ENCODE results near the gene PNLIPRP2. TPM values are rescaled to one million over a fixed set of nuclear protein-coding genes. Genes with fewer than 3 reads are reported as not detected.

The PNLIPRP2 gene
- total RNA-seq, 1 experiment from 2014 or later = not detected

- Mint-ChIP-seq H3K9me3 (ENCODE audit: unreplicated experiment) (no peaks in the 10 kb centered on the region), H3K36me3 (ENCODE audit: insufficient read depth, unreplicated experiment) (peaks cover 5% of the 10 kb centered on the region), H3K4me1 (ENCODE audit: insufficient read depth, unreplicated experiment) (no peaks in the 10 kb centered on the region), H3K27ac (ENCODE audit: low read depth, unreplicated experiment) (no peak overlapping the region), H3K4me3 (ENCODE audit: unreplicated experiment) (no peak overlapping the region), H3K27me3 (ENCODE audit: insufficient read depth, unreplicated experiment) (no peaks in the 10 kb centered on the region)
- ChIA-PET POLR2A (no interaction called here), CTCF (interaction anchor here (1.0 to 2.9 kb wide), 6 partner anchors 9 to 106 kb away, joined by 4 to 26 read pairs (median 4); no protein-coding TSS in a partner anchor)
- no peak for DNase-seq (ENCODE audit: unreplicated experiment)
- no TSS peak for BruUV-seq (replicated peaks)
- intact Hi-C loops (cut with micrococcal nuclease) = no loop called here
- no peak for TF ChIP-seq CTCF (IDR thresholded peaks at IDR 0.05; ENCODE audit: unreplicated experiment)
These were observed 71.5 kb downstream of the PNLIPRP2 start for GRCh38 chr10:116692225-116692624.

GRCh38 chr10:116694243-116694926, 73.6 kb downstream of the PNLIPRP2 start:
- no peaks in the 10 kb centered on the region for H3K4me1 Mint-ChIP-seq (ENCODE audit: insufficient read depth, unreplicated experiment)
- H3K9me3 Mint-ChIP-seq (ENCODE audit: unreplicated experiment) = no peaks in the 10 kb centered on the region
- peaks cover 15% of the 10 kb centered on the region for H3K36me3 Mint-ChIP-seq (ENCODE audit: insufficient read depth, unreplicated experiment)
- intact Hi-C loops (cut with micrococcal nuclease) = no loop called here
- no peak overlapping the region for H3K4me3 Mint-ChIP-seq (ENCODE audit: unreplicated experiment)
- TF ChIP-seq CTCF (IDR thresholded peaks at IDR 0.05; ENCODE audit: unreplicated experiment) = no peak
- POLR2A ChIA-PET = interaction anchor here (0.8 kb wide), 1 partner anchor 94 kb away, joined by 4 read pairs; no protein-coding TSS in a partner anchor
- no peaks in the 10 kb centered on the region for H3K27me3 Mint-ChIP-seq (ENCODE audit: insufficient read depth, unreplicated experiment)
- CTCF ChIA-PET = interaction anchor here (0.9 to 1.1 kb wide), 2 partner anchors 11 to 94 kb away, joined by 3 to 8 read pairs; no protein-coding TSS in a partner anchor
- DNase-seq (ENCODE audit: unreplicated experiment) = no peak
- H3K27ac Mint-ChIP-seq (ENCODE audit: low read depth, unreplicated experiment) = no peak overlapping the region
- BruUV-seq (replicated peaks) = no TSS peak

Other genes with a start within 250 kb of the PNLIPRP2 start
- 7.6 and 9.5 TPM in 2 replicates for gene PNLIPRP3, start 193.1 kb upstream of the PNLIPRP2 start, total RNA-seq (2022)
- not detected in 2 replicates for gene PNLIP, start 75.0 kb upstream of the PNLIPRP2 start, total RNA-seq (2022)
- not detected in 2 replicates for gene PNLIPRP1, start 30.0 kb upstream of the PNLIPRP2 start, total RNA-seq (2022)
- 9.1 and 13.1 TPM in 2 replicates for gene HSPA12A, start 121.6 kb downstream of the PNLIPRP2 start, total RNA-seq (2022)
- gene ENO4, start 228.5 kb downstream of the PNLIPRP2 start, total RNA-seq (2022) = 0.15 TPM in 1 of 2 replicates, not detected in the other

Data from MCF 10A (cell line).